Neural cell (in vitro differentiated cells): Measurements from ENCODE around the gene COLEC11.

Experiments used
- CTCF ChIP-seq: fragments of 450-650 bp; IDR thresholded peaks from 2 replicates; pipeline ENCODE4 v1.5.1; 2014; ENCODE audit warnings: antibody characterized with exemption, mild to moderate bottlenecking, moderate library complexity; ENCODE audit not compliant: poor library complexity, severe bottlenecking
- EP300 ChIP-seq: fragments of 450-650 bp; conservative IDR thresholded peaks from 2 replicates; pipeline ENCODE4 v1.6.1; 2014; ENCODE audit warnings: antibody characterized with exemption, mild to moderate bottlenecking, moderate library complexity; ENCODE audit not compliant: poor library complexity, severe bottlenecking
- EZH2 ChIP-seq: fragments of 200-600, 300-800 bp; shearing (Covaris generic), sonication (generic); IDR thresholded peaks from 2 replicates; pipeline ENCODE4 v1.6.1; 2014; ENCODE audit warnings: antibody characterized with exemption, low read length, borderline replicate concordance, mild to moderate bottlenecking; ENCODE audit not compliant: insufficient read depth, poor library complexity, severe bottlenecking
- POLR2AphosphoS5 ChIP-seq: IDR thresholded peaks from 2 replicates; pipeline ENCODE4 v1.6.1; 2012
- RAD21 ChIP-seq: fragments of 450-650 bp; conservative IDR thresholded peaks from 2 replicates; pipeline ENCODE4 v1.6.1; 2014; ENCODE audit warnings: antibody characterized with exemption, mild to moderate bottlenecking, moderate library complexity
- REST ChIP-seq: IDR thresholded peaks from 2 replicates; pipeline ENCODE4 v1.6.1; 2012; ENCODE audit warnings: borderline replicate concordance

DNA sequence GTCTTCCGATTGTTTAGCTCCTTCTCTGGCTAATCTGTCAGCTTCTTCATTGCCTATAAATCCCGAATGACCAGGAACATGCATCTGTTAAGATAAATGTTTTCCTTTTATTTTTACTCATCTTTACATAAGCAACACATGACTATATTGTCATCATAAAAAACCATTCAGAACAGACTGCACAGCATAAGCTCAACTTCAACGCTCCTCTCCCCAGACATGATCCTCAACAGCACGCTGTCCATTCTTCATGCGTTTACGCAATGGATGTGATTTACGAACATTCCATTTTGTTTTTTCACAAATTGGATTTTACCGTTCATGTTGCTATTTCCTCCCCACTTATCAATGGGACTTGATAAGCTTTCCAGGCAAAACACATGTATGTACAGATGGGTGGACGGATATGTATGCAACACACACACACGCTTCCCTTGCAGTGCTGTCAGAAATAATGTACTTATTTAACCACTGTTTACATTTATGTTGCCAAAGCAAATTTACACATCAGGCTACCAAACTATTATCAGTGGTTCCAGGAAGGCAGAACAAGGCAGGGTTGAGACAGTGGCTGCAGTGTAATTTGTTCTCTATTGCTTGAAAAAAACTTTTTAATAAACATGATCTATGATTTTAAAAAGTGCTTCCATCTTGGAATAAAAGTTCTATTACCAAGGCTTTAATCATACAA, 49.0 kb upstream of the COLEC11 start:
- no peak for TF ChIP-seq RAD21
- TF ChIP-seq CTCF: no peak
- TF ChIP-seq POLR2AphosphoS5: no peak
- no peak for TF ChIP-seq EP300
- no peak for TF ChIP-seq REST
- TF ChIP-seq EZH2: no peak
